ENCODE data around the gene MYO9B. TPM values are rescaled to one million over a fixed set of nuclear protein-coding genes. Genes with fewer than 3 reads are reported as not detected.

The MYO9B gene
- total RNA-seq, 1 experiment from 2014 or later = 79.4 TPM

- ChIA-PET POLR2A (no interaction called here), CTCF (interaction anchor here (0.7 kb wide), 1 partner anchor 284 kb away, joined by 5 read pairs; no protein-coding TSS in a partner anchor)
- no peak overlapping the region for H3K4me3 ChIP-seq (ENCODE audit: low read depth in 2 of 2, low read length in 2 of 2)
- DNase-seq (ENCODE audit: low read depth, low spot score) = no peak
- H3K9me3 ChIP-seq (ENCODE audit: control insufficient read depth, insufficient read depth, low read depth, low read length) = no peaks in the 10 kb centered on the region
- no peaks in the 10 kb centered on the region for H3K36me3 ChIP-seq (ENCODE audit: control insufficient read depth, insufficient read depth, low read length)
- H3K27me3 ChIP-seq (ENCODE audit: control insufficient read depth, insufficient read depth, low read length) = no peaks in the 10 kb centered on the region
- no TSS peak for BruUV-seq (replicated peaks)
- ATAC-seq = no peak
- H3K4me1 ChIP-seq (ENCODE audit: control insufficient read depth, insufficient read depth, low read length) = no peaks in the 10 kb centered on the region
- no peak for TF ChIP-seq POLR2AphosphoS5 (IDR thresholded peaks at IDR 0.05; ENCODE audit: low read depth, low read length)
- TF ChIP-seq, protein P1, sequence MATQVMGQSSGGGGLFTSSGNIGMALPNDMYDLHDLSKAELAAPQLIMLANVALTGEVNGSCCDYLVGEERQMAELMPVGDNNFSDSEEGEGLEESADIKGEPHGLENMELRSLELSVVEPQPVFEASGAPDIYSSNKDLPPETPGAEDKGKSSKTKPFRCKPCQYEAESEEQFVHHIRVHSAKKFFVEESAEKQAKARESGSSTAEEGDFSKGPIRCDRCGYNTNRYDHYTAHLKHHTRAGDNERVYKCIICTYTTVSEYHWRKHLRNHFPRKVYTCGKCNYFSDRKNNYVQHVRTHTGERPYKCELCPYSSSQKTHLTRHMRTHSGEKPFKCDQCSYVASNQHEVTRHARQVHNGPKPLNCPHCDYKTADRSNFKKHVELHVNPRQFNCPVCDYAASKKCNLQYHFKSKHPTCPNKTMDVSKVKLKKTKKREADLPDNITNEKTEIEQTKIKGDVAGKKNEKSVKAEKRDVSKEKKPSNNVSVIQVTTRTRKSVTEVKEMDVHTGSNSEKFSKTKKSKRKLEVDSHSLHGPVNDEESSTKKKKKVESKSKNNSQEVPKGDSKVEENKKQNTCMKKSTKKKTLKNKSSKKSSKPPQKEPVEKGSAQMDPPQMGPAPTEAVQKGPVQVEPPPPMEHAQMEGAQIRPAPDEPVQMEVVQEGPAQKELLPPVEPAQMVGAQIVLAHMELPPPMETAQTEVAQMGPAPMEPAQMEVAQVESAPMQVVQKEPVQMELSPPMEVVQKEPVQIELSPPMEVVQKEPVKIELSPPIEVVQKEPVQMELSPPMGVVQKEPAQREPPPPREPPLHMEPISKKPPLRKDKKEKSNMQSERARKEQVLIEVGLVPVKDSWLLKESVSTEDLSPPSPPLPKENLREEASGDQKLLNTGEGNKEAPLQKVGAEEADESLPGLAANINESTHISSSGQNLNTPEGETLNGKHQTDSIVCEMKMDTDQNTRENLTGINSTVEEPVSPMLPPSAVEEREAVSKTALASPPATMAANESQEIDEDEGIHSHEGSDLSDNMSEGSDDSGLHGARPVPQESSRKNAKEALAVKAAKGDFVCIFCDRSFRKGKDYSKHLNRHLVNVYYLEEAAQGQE (IDR thresholded peaks at IDR 0.05; ENCODE audit: insufficient read depth in 1 of 2, low read depth in 2 of 2, low read length in 1 of 2) = no peak
- TF ChIP-seq SIN3A (IDR thresholded peaks at IDR 0.05; ENCODE audit: borderline replicate concordance, insufficient read depth, low read depth, low read length) = no peak
- TF ChIP-seq TCF7L2 (IDR thresholded peaks at IDR 0.05; ENCODE audit: low read depth, low read length) = no peak
- TF ChIP-seq, protein P2, sequence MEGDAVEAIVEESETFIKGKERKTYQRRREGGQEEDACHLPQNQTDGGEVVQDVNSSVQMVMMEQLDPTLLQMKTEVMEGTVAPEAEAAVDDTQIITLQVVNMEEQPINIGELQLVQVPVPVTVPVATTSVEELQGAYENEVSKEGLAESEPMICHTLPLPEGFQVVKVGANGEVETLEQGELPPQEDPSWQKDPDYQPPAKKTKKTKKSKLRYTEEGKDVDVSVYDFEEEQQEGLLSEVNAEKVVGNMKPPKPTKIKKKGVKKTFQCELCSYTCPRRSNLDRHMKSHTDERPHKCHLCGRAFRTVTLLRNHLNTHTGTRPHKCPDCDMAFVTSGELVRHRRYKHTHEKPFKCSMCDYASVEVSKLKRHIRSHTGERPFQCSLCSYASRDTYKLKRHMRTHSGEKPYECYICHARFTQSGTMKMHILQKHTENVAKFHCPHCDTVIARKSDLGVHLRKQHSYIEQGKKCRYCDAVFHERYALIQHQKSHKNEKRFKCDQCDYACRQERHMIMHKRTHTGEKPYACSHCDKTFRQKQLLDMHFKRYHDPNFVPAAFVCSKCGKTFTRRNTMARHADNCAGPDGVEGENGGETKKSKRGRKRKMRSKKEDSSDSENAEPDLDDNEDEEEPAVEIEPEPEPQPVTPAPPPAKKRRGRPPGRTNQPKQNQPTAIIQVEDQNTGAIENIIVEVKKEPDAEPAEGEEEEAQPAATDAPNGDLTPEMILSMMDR (IDR thresholded peaks at IDR 0.05) = no peak
- no peak overlapping the region for H3K27ac ChIP-seq (ENCODE audit: low read length)
- intact Hi-C loops (cut with micrococcal nuclease; ENCODE audit: unreplicated experiment) (no loop called here), in situ Hi-C loops (cut with HindIII; ENCODE audit: low pct_unique_long_range_greater_than_20kb, low sequenced_read_pairs) (no loop called here)
Observed at GRCh38 chr19:17055636-17056035, 19.9 kb upstream of the MYO9B start.

GRCh38 chr19:17058236-17058635 lies 17.3 kb upstream of the MYO9B start:
- H3K4me1 ChIP-seq (ENCODE audit: control insufficient read depth, insufficient read depth, low read length) = no peaks in the 10 kb centered on the region
- in situ Hi-C loops (cut with HindIII; ENCODE audit: low pct_unique_long_range_greater_than_20kb, low sequenced_read_pairs) (no loop called here), intact Hi-C loops (cut with micrococcal nuclease; ENCODE audit: unreplicated experiment) (no loop called here)
- H3K27ac ChIP-seq (ENCODE audit: low read length) = no peak overlapping the region
- TF ChIP-seq, protein P1 (IDR thresholded peaks at IDR 0.05; ENCODE audit: insufficient read depth in 1 of 2, low read depth in 2 of 2, low read length in 1 of 2) = no peak
- CTCF ChIA-PET = no interaction called here
- no peaks in the 10 kb centered on the region for H3K9me3 ChIP-seq (ENCODE audit: control insufficient read depth, insufficient read depth, low read depth, low read length)
- no TSS peak for BruUV-seq (replicated peaks)
- POLR2A ChIA-PET = no interaction called here
- ATAC-seq (no peak), DNase-seq (ENCODE audit: low read depth, low spot score) (no peak)
- no peaks in the 10 kb centered on the region for H3K36me3 ChIP-seq (ENCODE audit: control insufficient read depth, insufficient read depth, low read length)
- no peaks in the 10 kb centered on the region for H3K27me3 ChIP-seq (ENCODE audit: control insufficient read depth, insufficient read depth, low read length)
- no peak overlapping the region for H3K4me3 ChIP-seq (ENCODE audit: low read depth in 2 of 2, low read length in 2 of 2)

All from Panc1 (cell line).